CD4-positive, alpha-beta T cell treated with Interleukin-6 at 100 ng/mL for 8 hours (primary cell): ENCODE results near the gene TFF3.

Experiments
- DNase-seq: peaks from one replicate; pipeline ENCODE4 v3.0.0-alpha.2; 2020; ENCODE audit warnings: mixed read lengths, low spot score

TFF3 gene

DNA sequence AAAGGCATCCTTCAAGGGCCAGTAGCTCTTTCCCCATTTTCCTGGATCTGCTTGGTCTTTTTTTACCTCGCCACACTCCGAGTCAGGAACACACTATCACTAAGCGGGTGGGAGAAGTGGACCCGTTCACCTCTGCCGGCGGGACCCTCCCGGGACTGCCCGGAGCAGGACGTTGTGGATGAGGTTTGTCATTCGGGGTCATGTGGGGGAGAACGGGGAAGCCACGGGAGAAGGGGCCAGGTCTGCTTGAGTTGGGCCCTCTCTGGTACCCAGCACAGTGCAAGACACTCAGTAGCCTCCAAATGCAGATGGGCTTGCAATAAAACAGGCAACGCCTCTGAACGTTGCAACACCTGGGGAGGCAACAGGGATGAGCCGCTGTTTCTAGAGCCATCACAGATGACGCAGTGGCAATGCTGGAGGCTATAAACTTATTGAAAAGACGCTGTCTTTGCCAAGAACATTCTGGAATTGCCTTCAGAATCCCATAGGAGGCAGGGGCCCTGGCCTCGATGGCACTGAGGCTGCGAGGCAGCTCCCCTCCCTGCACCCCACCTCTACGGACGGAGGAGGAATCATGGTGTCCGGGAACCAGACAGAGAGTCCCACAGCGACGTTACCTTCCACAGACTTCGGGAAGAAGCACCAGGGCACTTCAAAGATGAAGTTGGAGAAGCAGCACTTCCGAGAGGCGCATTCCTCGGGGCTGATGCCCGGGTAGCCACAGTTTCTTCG, 31.8 kb upstream of the TFF3 start:
- no peak for DNase-seq

DNA sequence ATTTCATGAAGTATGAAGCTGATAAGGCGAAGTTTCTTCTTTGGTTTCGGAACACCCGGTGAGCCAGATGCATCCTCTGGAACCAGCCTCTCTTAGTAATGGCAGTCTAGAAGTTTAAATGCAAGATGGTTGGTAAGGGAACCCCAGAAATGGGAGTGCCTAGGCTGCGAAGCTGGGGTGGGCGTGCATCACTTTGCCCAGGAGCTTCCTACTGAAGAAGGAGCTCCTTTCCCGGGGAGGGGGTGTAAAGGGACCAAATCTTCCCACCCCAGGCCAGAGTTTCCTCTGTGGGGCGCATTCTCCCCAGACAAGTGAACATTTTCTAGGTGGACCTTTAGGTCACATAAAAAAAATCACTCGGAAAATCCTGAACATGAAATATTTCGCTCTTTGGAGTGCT, 31.2 kb upstream of the TFF3 start:
- no peak for DNase-seq

DNA sequence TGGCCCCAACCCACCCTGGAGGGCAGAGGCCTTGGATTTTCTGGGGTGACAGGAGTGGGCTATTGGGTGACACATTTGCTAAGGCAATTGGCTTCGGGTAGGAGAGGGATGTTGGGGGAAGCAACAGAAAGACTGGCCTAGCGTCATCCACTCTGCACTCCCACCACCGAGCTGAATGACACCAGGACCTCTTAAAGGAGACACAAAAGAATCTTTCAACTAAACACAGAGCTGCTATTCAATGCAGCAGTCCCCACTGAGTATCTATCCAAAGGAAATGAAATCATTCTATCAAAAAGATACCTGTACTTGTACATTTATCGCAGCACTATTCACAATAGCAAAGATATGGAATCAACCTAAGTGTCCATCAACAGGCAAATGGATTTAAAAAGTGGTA, 29.4 kb upstream of the TFF3 start:
- no peak for DNase-seq

DNA sequence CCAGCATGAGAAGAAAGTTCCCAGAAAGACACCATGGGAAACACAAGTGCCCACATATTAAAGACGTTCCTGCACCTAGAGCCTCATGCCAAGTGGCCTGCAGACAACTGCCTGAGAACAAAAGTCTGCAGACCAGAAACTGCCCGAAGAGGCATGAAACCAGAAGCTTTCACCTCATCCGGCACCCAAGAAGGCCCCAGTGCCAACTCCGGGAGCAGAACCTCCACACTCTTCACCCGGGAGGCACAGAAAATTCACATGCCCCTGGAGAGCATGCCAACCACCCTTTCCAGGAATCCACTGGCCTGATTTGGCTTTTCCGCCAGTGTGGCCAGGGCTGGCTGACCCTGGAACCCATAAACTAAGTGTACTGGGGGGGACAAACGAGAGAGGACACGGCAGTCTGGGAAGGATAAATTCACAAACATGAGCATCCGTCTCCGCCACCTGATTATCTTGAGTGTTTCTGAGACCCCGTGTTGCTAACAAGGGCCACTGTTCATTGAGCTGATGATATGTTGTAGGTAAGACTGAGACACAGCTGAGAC, 28.8 kb upstream of the TFF3 start:
- no peak for DNase-seq

DNA sequence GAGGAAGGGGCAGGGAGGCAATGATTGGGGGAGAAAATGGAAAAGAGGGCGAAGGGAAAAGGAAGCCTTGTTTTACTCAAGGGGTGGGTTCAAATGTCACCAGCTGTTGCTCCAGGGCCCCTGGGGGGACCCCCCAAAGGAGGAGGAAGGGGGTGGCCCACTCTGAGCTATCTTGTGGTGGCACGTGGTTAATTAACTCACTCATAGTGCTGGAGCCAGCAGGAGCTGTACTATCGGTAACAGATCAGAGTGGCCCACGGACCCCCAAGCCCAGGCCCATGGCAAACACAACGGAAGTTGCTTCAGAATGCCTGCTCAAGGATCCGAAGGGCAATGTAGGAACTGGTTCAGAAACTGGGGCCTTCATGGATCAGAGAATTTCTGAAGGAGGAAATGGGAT, 28.3 kb upstream of the TFF3 start:
- DNase-seq, result no peak

DNA sequence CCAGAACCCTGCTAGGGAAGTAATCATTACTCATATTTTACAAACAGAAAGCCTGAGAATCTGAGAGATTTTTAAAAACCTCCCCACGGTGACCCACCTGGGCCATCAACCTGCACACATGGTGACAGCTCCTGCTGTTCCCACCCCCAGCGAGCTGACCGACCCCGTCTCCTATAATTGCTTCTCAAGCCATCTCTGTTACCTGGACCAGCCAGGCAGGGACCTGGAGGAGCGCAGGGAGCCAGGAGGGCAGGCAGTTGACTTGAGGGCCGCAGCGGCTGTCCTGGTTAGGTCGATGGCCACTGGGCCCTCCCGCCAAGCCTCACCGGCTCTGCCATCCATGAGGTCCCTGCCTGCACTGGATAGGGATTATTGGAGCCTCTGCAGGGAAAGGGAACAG, 27.9 kb upstream of the TFF3 start:
- no peak for DNase-seq

DNA sequence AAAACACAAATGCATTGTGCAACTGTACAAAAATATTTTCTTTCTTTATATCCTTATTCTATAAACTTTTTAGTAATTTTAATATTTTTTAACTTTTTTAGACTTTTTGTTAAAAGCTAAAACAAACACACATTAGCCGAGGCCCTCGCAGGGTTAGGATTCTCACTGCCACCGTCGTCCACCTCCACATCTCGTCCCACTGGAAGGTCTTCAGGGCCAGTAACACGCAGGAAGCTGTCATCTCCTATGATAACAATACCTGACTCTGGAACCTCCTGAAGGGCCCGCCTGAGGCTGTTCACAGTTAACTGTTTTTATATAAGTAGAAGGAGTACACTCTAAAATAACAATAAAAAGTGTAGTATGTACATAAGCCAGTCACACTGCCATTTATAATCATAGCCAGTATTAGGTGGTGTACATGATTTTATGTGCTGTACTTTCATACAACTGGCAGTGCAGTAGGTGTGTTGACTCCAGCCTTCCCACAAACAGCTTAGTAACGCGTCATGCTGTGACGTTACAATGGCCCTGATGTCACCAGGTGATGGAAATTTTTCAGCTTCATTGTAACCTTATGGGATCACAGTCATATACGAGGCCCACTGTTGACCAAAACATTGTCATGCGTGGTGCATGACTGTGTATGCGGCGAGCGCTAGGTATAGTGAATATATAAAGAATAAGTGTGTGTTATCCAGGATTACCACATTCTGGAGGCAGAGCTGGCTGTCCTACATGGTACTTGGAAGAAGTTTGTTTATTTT, 26.8 kb upstream of the TFF3 start:
- DNase-seq, result no peak

DNA sequence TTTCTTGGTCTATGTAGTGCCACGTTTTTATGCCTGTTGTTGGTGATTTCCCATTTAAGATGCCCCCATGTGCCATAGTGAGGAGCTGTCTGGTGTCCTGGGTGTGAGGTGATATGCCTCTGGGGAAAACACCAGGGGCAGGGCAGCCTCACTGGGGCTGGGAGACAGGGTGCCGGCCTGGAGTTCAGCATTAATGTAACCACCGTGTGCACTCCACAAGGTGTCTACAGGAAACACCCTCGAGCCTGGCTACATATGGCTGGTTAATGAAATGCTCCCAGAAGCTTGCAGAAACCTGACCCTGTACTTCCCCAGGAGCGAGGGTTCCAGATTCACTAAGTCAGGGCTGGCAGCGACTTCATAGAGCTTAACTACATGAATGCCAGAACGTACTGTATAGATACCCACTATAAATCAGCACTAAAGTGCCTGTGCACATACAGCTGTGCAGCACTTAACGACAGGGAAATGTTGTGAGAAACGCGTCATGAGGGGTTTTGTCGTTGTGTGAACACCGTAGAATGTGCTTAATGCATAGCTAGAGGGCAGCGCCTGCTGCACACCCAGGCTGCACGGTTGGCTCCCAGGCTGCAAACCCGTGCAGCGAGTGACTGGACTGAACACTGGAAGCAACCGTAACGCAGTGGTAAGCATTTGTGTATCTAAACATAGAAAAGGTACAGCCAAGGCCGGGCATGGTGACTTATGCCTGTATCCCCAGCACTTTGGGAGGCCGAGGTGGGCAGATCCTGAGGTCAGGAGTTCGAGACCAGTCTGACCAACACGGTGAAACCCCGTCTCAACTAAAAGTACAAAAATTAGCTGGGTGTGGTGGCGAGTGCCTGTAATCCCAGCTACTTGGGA, 25.2 kb upstream of the TFF3 start:
- DNase-seq, result no peak

DNA sequence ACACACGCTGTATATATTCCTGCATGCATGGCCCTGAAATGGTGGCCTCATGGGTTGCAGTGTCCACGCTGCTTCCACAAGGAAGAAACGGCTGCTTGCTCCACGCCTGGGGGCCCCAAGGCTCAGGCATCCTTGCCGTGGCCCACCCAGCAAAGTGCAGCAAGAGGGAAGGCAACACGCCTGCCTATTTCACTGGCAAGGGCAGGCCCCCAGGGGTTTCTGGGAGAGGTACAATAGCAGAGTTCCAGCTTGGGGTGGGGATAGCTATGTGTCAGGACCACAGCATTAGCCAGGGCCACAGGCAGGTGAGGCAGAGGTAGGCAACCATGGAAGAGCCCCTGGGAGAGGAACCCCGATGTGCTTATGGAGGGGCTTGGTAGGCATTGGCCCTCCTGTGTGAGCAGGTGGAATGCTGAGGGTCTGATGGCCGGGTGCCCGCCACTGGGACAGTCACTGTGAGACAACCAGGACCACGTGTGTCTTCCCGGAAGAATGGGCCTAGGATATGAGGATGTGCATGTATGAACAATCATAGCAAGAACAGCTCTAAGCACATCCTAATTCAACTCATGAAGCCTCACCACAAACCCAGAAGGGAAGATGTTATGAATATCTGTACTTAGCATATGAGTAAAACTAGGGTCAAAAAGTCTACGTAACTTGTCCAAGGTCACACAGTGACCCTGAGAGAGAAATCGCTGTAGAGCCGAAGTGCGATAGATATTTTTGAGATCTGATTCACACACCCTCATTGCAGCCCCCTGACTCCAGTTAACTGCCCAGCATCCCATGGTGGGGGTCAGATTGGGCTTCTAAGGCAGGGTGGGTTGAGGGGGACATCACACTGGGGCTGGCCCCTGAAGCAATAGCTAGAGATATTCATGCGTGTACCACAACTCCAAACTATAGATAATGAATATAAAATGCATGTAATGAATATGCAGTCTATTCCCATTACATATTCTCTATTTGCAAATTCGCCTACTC, 23.8 kb upstream of the TFF3 start:
- DNase-seq, result no peak

DNA sequence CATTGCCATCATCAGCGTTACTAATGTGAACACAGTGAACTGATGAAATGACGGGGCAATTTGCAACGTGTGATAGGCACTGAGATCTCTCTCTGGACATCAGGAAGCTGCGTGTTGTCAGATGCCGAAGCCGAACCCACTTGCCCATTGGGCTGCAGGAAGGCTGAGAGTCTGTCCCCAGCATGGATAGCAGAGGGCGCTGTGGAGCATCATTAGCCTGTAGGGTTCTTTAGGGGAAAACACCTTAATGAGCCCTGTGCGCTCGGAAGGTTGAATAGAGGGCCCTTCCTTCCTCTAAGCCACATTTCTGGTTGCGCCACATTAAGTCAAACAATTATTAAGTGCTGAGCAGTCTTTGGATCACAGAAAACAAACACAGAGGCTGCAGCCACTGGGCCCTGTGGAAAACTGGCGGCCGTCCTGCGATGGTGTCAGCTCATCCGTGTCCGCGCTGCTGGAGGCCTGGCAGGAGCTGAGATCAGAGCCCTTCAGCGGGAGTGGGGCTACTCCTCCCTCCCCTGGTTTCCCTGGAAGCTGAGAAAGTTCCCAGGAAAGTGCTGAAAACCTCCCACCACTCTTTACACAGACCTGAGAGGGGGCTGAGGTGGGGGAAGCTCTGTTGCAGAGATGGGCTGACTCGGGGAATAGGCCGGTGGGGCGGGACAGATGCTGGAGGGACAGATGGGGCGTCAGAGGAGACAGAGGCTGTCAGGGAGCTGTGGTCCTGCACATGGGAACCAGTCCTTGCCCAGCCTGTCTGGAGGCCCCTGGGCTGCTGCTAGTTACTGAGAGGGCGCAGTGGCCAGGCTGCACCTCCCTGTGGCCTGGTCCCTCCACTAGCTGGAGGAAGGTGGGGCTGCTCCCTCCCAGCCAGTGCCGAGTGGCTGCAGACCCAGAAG, 22.9 kb upstream of the TFF3 start:
- peak; percentile 77 for DNase-seq

DNA sequence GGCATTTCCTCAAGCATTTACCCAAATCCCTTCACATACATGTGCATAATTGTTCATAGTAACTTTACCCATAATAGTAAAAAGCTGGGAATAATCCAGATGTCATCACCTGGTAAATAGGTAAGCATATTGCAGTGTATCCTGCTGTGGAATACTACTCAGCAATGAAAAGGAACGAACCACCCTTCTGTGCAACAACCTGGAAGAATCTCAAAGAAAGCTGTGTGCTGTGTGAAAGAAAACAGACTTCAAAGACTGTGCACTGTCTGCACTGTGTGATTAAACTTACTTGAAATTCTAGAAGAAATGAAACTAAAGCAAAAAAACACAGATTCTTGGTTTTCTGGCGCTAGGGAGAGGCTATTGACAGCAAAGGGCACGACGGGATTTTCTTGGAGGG, 22.1 kb upstream of the TFF3 start:
- no peak for DNase-seq

DNA sequence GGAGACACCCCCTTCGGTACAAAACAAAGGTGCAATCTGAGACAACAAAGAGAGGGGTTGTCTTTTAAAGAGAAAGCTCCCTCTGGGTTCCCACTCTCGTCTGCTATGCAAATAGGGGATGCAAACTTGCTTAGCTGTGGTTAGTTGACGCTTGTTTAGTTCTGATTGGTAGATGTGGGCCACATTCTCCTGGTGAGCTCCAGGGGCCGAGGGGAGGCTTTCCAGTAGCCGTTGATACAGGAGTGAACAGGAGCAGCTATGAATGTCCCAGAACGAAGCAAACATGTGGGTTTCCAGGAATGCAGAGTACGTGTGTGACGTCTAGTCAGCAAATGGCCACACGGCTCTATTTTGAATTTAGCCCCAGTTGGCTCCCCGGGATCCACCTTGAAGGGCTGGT, 20.8 kb upstream of the TFF3 start:
- no peak for DNase-seq

DNA sequence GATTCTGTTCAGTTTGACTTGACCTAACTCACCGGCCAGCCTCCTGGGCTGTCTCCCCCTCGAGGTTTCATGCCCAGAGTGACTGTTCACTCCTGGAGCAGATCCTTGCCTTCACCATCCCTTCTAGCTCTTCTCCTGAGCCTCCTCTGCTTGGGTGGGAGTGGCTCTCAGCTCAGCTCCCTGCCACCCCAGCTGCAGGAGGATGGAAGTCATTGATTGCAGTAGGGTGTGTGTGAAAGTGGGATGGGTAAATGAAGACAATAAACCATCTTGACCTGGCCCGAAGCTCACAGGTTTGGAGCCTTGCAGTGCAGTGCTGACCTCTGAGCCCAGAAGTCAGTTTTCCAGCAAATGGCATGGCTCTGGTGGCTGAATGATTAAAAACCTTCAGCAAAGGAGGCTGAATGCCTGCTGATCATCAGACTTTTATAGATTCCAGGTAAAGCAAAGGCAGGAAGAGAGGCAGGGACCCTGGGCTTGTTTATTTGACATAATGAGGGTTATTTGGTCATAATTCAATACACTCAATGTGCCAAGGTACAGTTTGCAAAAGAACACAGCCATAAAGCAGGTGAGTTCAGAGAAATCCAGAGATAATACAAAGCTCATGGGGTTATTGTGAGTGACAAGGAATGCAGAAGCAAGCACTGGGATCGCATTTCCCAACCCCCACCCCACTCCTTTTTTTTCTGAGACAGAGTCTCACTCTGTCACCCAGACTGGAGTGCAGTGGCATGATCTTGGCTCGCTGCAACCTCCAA, 17.5 kb upstream of the TFF3 start:
- no peak for DNase-seq

DNA sequence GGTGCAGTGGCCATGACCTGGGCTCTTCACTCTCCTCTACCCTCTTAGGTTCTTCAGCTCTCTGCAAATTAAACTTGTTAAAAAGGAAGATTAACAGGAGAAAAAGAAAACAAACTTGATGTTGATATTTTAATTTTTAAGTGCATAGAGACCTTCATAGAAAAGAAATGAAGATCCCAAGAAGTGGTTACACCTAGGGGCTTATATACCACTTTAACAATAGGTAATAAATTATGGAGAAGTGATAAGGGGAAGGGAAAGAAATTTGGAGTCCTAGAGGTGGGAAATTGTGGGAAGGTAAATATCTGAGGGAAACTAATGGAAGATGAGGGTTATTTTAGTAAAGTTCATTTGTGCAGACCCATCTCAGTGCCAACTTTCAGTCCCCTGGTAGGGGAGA, 16.5 kb upstream of the TFF3 start:
- no peak for DNase-seq

DNA sequence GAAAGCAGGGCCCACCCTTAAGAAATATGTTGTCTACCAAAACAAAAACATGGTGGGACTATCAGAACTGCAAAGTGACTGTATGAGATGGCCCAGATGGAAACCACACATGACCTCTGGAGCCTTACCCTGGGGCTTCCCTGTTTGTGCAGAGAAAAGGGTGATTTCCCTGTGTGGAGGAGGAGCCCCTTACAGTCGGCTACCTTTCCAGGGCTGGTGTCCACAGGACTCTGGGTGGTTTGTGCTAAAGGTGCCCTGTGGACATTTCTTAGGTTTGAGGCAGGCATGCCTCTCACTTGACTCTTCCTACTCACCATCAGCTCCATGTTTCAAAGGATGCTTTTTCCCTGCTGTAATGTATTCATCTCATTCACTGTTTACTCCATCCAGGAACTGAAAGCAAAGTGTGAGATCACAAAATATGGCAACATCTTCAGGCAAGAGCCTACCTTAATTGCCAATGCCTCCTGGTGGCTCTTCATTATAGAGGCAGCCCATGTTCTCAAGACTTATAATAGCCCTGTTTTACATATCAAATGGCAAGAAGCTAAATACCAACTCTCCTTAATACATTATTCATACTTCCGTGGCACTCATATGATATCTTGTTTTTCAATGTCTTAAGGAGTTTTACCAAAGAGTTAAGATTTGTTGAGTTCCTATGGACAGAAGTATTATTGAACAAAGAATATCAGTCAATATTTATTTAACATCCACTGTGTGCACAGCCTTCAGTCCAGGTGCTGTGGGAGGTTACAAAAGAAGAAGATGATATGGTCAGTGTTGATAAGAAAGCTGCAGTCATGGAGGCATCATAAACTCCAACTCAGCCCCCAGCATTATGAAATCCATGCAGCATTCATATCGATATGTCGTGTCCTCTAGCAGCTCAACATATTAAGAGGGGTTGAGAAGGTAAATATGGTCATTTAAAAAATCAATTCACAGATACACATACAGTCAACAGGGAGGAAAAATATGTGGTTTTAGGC, 15.5 kb upstream of the TFF3 start:
- DNase-seq, result no peak

DNA sequence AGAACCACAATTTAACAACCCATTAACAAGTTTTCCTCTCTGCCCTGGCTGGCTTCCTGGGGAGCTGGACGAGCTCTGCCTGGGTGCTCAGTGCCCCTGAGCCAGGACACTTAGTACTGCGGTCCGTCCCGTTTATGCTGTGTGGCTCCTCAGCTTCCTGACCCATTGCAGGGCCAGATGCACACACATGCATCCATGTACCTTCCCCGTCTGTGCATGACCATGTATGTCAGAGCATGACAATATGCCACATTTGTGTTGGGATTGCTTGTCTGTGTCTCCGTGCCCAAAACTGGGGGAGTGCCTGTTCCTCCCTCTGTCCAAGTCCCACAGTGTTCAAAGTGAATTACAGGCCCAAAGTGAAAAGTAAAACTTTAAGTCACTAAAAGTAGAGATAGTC, 9.7 kb upstream of the TFF3 start:
- DNase-seq, result no peak

DNA sequence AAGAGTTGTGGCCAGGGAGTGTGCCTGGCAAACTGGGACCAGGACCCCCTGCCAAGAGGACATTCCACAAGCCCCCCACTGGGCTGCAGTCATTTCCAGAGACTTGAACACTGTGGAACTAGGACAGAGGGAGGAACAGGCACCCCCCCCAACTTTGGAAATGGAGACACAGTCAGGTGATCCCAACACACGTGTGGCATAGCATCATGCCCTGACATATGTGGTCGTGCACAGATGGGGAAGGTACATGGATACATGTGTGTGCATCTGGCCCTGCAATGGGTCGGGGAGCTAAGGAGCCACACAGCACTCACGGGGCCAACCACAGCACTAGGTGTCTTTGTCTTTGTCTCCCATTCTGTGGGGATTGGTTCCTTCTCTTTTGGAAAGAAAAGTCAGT, 6.6 kb upstream of the TFF3 start:
- DNase-seq, result no peak

DNA sequence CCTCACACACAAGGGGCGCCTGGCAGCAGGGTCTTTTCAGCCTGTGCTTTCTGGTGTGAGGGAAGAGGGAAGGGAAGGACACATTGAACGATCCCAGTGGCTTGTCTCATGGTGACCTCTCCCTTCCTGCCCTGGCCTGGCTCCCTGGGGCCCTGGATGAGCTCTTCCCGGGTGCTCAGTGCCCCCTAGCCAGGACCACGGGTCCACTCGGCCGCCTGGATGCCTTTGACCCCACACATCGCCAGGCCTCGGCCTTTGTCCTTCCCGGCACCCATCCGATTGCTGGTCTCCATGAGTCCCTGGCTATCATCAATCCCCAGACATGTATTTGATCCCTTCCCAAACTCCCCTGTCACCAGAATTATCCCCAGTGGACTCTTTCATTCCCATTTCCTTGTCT, 6.0 kb upstream of the TFF3 start:
- no peak for DNase-seq
